HepG2 (cell line): Measurements from ENCODE around the gene COPS7A. TPM values are rescaled to one million over a fixed set of nuclear protein-coding genes. Genes with fewer than 3 reads are reported as not detected.

Experiments used
- BCL6 ChIP-seq: IDR thresholded peaks from 2 replicates; pipeline ENCODE4 v1.6.1; 2016; ENCODE audit warnings: missing genetic modification reagents, missing compliant biosample characterization
- DNMT3B ChIP-seq: conservative IDR thresholded peaks from 2 replicates; pipeline ENCODE4 v1.6.1; 2016; ENCODE audit warnings: missing biosample characterization, control low read depth
- HCFC1 ChIP-seq: fragments of 150-350 bp; IDR thresholded peaks from 2 replicates; pipeline ENCODE4 v1.6.1; 2014; ENCODE audit warnings: low read depth, low read length
- HNRNPL ChIP-seq: fragments of 200-400 bp; formaldehyde crosslinking; IDR thresholded peaks from 2 replicates; pipeline ENCODE4 v1.6.1; 2017; ENCODE audit warnings: mild to moderate bottlenecking, low read depth, low read length
- PRPF4 ChIP-seq: fragments of 200-400 bp; formaldehyde crosslinking; IDR thresholded peaks from 2 replicates; pipeline ENCODE4 v1.6.1; 2016; ENCODE audit warnings: low read length, low read depth; ENCODE audit not compliant: poor library complexity, severe bottlenecking
- YY1 ChIP-seq: IDR thresholded peaks from 2 replicates; pipeline ENCODE4 v1.6.1; 2011; ENCODE audit warnings: low read length, low read depth, moderate library complexity, mild to moderate bottlenecking; ENCODE audit not compliant: insufficient read depth, insufficient replicate concordance
- ZNF367 ChIP-seq: sonication (generic); formaldehyde crosslinking; IDR thresholded peaks from 2 replicates; pipeline ENCODE4 v1.4.0; 2020; ENCODE audit warnings: missing genetic modification reagents, borderline replicate concordance
- ZNF562 ChIP-seq: sonication (generic); formaldehyde crosslinking; IDR thresholded peaks from 2 replicates; pipeline ENCODE4 v1.8.0; 2022; ENCODE audit warnings: missing genetic modification reagents, borderline replicate concordance
- ZNF737 ChIP-seq: sonication (generic); formaldehyde crosslinking; IDR thresholded peaks from 2 replicates; pipeline ENCODE4 v1.5.0; 2020; ENCODE audit warnings: missing genetic modification reagents, mild to moderate bottlenecking, borderline replicate concordance
- polyA plus RNA-seq, 8 experiments: library from polyadenylated mRNA; depleted of rRNA in 3 of 8; stranded (reverse) in 7 of 8; unstranded in 1 of 8; fragments of >200 nt; fragmentation: Illumina TruSeq in 4 of 8; extraction: Trizol in 4 of 8; gene quantifications; 2 replicates each; pipeline versions ENCODE4 v1.2.1 to v1.2.3, GENCODE V29; 2011 to 2016; ENCODE audit warnings: low read depth in 4 of 8, missing spikeins in 1 of 8, mixed read lengths in 1 of 8; ENCODE audit not compliant: insufficient read depth in 1 of 8
- total RNA-seq, 5 experiments: library from RNA; depleted of rRNA; stranded (reverse); fragments of >200 nt; fragmentation: Illumina TruSeq; extraction: Trizol; gene quantifications; 2 replicates each; pipeline ENCODE4 v1.2.3, GENCODE V29; 2016; ENCODE audit warnings: low read depth in 1 of 5
- TF ChIP-seq, protein P1 (sequence below): sonication (generic); formaldehyde crosslinking; IDR thresholded peaks from 2 replicates; pipeline ENCODE4 v1.5.0; 2020; ENCODE audit warnings: mild to moderate bottlenecking, missing genetic modification reagents, borderline replicate concordance
- TF ChIP-seq, protein P2 (sequence below): sonication (generic); formaldehyde crosslinking; IDR thresholded peaks from 2 replicates; pipeline ENCODE4 v1.4.0; 2020; ENCODE audit warnings: missing genetic modification reagents
- TF ChIP-seq, protein P3 (sequence below): IDR thresholded peaks from 2 replicates; pipeline ENCODE4 v1.6.1; 2016; ENCODE audit warnings: mild to moderate bottlenecking
- TF ChIP-seq, protein P4 (sequence below): IDR thresholded peaks from 2 replicates; pipeline ENCODE4 v1.6.1; 2012; ENCODE audit warnings: low read length, improper control_type of control experiment

Gene COPS7A
- total and polyA plus RNA-seq, 2 of the 13 experiments (the other 11 are each of a cell fraction or from before 2014, with no cell fraction given): 40.0 to 73.6 TPM

DNA sequence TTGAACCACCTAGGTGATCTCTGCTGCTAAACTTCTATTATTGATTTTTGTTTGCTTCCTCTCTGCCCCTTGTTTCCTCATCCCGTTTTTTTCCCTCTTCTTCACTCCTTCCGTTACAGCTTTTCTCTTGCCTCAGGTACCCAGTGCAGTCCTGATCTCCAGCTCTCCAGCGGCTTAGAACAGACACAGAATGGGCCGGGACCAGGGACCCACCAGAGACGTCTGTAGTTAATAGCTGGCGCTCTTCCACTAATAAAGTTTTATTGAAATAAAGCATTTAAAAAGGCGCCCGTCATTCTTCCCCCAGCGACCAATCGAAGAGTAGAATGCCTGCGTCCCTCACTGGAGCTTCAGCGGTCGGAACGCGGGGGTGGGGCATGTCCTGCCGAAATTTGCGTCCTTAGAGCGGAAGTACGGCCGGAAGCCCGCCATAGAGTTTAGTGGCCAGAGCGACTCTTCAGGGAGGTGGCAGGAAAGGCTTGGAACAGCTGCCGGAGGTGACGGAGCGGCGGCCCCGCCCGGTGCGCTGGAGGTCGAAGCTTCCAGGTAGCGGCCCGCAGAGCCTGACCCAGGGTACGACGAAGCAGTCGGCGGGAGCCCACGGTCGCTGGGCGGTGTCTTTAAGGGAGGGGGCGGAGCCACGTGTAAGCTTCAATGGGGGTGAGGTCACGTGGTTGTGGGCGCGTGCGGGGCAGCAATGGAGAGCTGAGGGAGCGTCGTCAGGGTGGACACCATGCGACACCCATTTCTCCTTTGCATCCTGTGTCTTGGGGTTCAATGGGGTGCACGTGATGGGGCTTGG, at the start of gene COPS7A (continued):
- TF ChIP-seq, protein P1, sequence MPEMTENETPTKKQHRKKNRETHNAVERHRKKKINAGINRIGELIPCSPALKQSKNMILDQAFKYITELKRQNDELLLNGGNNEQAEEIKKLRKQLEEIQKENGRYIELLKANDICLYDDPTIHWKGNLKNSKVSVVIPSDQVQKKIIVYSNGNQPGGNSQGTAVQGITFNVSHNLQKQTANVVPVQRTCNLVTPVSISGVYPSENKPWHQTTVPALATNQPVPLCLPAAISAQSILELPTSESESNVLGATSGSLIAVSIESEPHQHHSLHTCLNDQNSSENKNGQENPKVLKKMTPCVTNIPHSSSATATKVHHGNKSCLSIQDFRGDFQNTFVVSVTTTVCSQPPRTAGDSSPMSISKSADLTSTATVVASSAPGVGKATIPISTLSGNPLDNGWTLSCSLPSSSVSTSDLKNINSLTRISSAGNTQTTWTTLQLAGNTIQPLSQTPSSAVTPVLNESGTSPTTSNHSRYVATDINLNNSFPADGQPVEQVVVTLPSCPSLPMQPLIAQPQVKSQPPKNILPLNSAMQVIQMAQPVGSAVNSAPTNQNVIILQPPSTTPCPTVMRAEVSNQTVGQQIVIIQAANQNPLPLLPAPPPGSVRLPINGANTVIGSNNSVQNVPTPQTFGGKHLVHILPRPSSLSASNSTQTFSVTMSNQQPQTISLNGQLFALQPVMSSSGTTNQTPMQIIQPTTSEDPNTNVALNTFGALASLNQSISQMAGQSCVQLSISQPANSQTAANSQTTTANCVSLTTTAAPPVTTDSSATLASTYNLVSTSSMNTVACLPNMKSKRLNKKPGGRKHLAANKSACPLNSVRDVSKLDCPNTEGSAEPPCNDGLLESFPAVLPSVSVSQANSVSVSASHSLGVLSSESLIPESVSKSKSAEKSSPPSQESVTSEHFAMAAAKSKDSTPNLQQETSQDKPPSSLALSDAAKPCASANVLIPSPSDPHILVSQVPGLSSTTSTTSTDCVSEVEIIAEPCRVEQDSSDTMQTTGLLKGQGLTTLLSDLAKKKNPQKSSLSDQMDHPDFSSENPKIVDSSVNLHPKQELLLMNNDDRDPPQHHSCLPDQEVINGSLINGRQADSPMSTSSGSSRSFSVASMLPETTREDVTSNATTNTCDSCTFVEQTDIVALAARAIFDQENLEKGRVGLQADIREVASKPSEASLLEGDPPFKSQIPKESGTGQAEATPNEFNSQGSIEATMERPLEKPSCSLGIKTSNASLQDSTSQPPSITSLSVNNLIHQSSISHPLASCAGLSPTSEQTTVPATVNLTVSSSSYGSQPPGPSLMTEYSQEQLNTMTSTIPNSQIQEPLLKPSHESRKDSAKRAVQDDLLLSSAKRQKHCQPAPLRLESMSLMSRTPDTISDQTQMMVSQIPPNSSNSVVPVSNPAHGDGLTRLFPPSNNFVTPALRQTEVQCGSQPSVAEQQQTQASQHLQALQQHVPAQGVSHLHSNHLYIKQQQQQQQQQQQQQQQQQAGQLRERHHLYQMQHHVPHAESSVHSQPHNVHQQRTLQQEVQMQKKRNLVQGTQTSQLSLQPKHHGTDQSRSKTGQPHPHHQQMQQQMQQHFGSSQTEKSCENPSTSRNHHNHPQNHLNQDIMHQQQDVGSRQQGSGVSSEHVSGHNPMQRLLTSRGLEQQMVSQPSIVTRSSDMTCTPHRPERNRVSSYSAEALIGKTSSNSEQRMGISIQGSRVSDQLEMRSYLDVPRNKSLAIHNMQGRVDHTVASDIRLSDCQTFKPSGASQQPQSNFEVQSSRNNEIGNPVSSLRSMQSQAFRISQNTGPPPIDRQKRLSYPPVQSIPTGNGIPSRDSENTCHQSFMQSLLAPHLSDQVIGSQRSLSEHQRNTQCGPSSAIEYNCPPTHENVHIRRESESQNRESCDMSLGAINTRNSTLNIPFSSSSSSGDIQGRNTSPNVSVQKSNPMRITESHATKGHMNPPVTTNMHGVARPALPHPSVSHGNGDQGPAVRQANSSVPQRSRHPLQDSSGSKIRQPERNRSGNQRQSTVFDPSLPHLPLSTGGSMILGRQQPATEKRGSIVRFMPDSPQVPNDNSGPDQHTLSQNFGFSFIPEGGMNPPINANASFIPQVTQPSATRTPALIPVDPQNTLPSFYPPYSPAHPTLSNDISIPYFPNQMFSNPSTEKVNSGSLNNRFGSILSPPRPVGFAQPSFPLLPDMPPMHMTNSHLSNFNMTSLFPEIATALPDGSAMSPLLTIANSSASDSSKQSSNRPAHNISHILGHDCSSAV (CRISPR knock-in tag): no peak
- TF ChIP-seq BCL6 (CRISPR knock-in tag) (no peak; the same call in 1 of the 2 replicates), DNMT3B (CRISPR knock-in tag) (peak; percentile 81), HCFC1 (peak; percentile 72), ZNF562 (CRISPR knock-in tag) (no peak), PRPF4 (peak; percentile 75), YY1 (peak; percentile 78), HNRNPL (0 out of 2 replicates have a peak, but pooled peaks have one; percentile 61), ZNF367 (CRISPR knock-in tag) (0 out of 2 replicates have a peak, but pooled peaks have one; percentile 63), ZNF737 (CRISPR knock-in tag) (peak; percentile 41; the same call in 1 of the 2 replicates)
- TF ChIP-seq, protein P2, sequence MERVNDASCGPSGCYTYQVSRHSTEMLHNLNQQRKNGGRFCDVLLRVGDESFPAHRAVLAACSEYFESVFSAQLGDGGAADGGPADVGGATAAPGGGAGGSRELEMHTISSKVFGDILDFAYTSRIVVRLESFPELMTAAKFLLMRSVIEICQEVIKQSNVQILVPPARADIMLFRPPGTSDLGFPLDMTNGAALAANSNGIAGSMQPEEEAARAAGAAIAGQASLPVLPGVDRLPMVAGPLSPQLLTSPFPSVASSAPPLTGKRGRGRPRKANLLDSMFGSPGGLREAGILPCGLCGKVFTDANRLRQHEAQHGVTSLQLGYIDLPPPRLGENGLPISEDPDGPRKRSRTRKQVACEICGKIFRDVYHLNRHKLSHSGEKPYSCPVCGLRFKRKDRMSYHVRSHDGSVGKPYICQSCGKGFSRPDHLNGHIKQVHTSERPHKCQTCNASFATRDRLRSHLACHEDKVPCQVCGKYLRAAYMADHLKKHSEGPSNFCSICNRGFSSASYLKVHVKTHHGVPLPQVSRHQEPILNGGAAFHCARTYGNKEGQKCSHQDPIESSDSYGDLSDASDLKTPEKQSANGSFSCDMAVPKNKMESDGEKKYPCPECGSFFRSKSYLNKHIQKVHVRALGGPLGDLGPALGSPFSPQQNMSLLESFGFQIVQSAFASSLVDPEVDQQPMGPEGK (CRISPR knock-in tag): peak; percentile 96
- TF ChIP-seq, protein P3, sequence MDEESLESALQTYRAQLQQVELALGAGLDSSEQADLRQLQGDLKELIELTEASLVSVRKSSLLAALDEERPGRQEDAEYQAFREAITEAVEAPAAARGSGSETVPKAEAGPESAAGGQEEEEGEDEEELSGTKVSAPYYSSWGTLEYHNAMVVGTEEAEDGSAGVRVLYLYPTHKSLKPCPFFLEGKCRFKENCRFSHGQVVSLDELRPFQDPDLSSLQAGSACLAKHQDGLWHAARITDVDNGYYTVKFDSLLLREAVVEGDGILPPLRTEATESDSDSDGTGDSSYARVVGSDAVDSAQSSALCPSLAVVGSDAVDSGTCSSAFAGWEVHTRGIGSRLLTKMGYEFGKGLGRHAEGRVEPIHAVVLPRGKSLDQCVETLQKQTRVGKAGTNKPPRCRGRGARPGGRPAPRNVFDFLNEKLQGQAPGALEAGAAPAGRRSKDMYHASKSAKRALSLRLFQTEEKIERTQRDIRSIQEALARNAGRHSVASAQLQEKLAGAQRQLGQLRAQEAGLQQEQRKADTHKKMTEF (CRISPR knock-in tag): peak; percentile 95
- TF ChIP-seq, protein P4, sequence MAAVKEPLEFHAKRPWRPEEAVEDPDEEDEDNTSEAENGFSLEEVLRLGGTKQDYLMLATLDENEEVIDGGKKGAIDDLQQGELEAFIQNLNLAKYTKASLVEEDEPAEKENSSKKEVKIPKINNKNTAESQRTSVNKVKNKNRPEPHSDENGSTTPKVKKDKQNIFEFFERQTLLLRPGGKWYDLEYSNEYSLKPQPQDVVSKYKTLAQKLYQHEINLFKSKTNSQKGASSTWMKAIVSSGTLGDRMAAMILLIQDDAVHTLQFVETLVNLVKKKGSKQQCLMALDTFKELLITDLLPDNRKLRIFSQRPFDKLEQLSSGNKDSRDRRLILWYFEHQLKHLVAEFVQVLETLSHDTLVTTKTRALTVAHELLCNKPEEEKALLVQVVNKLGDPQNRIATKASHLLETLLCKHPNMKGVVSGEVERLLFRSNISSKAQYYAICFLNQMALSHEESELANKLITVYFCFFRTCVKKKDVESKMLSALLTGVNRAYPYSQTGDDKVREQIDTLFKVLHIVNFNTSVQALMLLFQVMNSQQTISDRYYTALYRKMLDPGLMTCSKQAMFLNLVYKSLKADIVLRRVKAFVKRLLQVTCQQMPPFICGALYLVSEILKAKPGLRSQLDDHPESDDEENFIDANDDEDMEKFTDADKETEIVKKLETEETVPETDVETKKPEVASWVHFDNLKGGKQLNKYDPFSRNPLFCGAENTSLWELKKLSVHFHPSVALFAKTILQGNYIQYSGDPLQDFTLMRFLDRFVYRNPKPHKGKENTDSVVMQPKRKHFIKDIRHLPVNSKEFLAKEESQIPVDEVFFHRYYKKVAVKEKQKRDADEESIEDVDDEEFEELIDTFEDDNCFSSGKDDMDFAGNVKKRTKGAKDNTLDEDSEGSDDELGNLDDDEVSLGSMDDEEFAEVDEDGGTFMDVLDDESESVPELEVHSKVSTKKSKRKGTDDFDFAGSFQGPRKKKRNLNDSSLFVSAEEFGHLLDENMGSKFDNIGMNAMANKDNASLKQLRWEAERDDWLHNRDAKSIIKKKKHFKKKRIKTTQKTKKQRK: no peak
